A549 (cell line): ENCODE data around the gene PDCL2. TPM values are rescaled to one million over a fixed set of nuclear protein-coding genes. Genes with fewer than 3 reads are reported as not detected.

ENCODE experiments used
- ATAC-seq, 2 experiments: fragments of 200-7000 bp in 1 of 2; fragments of >200 bp in 1 of 2; cut with Nextera tagmentation in 1 of 2; cut with Tn5 transposase in 1 of 2; 3 replicates each; pipeline versions ENCODE4 v1.8.0 to v1.9.1; 2018 to 2020; ENCODE audit warnings: mild to moderate bottlenecking in 1 of 2, moderate library complexity in 1 of 2
- CTCF ChIA-PET: fragments of 300-600 bp; sonication (Branson Sonifier 250); formaldehyde crosslinking; extraction: SDS; loops from one replicate; lab custom pipeline; 2021; ENCODE audit warnings: antibody characterized with exemption, inconsistent platforms; lab: Yijun Ruan, JAX
- POLR2A ChIA-PET: fragments of 350-600 bp; formaldehyde crosslinking; extraction: SDS; loops from one replicate; lab custom pipeline; 2021; ENCODE audit warnings: antibody characterized with exemption, inconsistent platforms; lab: Yijun Ruan, JAX
- DNase-seq, 2 experiments: peaks; one replicate each; pipeline versions ENCODE4 v3.0.0 to v3.0.0-alpha.2; 2011 to 2016; ENCODE audit warnings: low read depth in 1 of 2, low spot score in 1 of 2
- FAIRE-seq: peaks from 2 replicates; lab custom pipeline; 2011; peaks lifted over from hg19 to GRCh38; lab: Jason Lieb, UNC
- H3K27ac ChIP-seq, 2 experiments: fragments of >200 bp; sonication (Bioruptor Twin); formaldehyde crosslinking; 3 replicates each; pipeline ENCODE4 v1.5.1; 2016 to 2017
- H3K4me1 ChIP-seq: fragments of >200 bp; sonication (Bioruptor Twin); formaldehyde crosslinking; 3 replicates; pipeline ENCODE4 v1.6.1; 2016
- H3K4me2 ChIP-seq: fragments of >200 bp; sonication (Bioruptor Twin); formaldehyde crosslinking; 3 replicates; pipeline ENCODE4 v1.6.1; 2016
- H3K4me3 ChIP-seq: fragments of >200 bp; sonication (Bioruptor Twin); formaldehyde crosslinking; 3 replicates; pipeline ENCODE4 v1.5.1; 2016
- H3K9me3 ChIP-seq: fragments of >200 bp; sonication (Bioruptor Twin); formaldehyde crosslinking; 3 replicates; pipeline ENCODE4 v1.6.1; 2016
- BHLHE40 ChIP-seq: IDR thresholded peaks from 2 replicates; pipeline ENCODE4 v1.6.1; 2012; ENCODE audit warnings: low read depth, low read length, inconsistent platforms
- CBX8 ChIP-seq: fragments of 200-600 bp; sonication (generic); IDR thresholded peaks from 2 replicates; pipeline ENCODE4 v1.6.1; 2016
- CHD4 ChIP-seq: fragments of 200-600 bp; sonication (generic); IDR thresholded peaks from 2 replicates; pipeline ENCODE4 v1.6.1; 2016; ENCODE audit warnings: antibody characterized with exemption, mild to moderate bottlenecking, borderline replicate concordance
- E2F6 ChIP-seq: IDR thresholded peaks from 2 replicates; pipeline ENCODE4 v1.6.1; 2012; ENCODE audit warnings: low read depth, borderline replicate concordance
- ELK1 ChIP-seq: fragments of 150-350 bp; IDR thresholded peaks from 2 replicates; pipeline ENCODE4 v1.6.1; 2014; ENCODE audit warnings: low read depth, mild to moderate bottlenecking, low read length
- FOSL2 ChIP-seq, 2 experiments: fragments of 450-650 bp in 1 of 2; fragments of >200 bp in 1 of 2; sonication (Bioruptor Twin) in 1 of 2; formaldehyde crosslinking; IDR thresholded peaks; 2 replicates each; pipeline versions ENCODE4 v1.5.0 to v1.6.1; 2016 to 2020; ENCODE audit warnings: mild to moderate bottlenecking in 1 of 2, moderate library complexity in 1 of 2
- HDAC2 ChIP-seq: fragments of 200-600 bp; sonication (generic); IDR thresholded peaks from 2 replicates; pipeline ENCODE4 v1.6.1; 2016
- HOXB13 ChIP-seq: fragments of 250-450 bp; sonication (Bioruptor Pico); IDR thresholded peaks from 2 replicates; pipeline ENCODE4 v1.5.0; 2020; ENCODE audit warnings: low read depth, mild to moderate bottlenecking, moderate library complexity
- HOXB5 ChIP-seq: fragments of 250-450 bp; sonication (Bioruptor Pico); IDR thresholded peaks from 2 replicates; pipeline ENCODE4 v1.5.0; 2020; ENCODE audit warnings: mild to moderate bottlenecking, moderate library complexity
- MAFK ChIP-seq: fragments of 450-650 bp; IDR thresholded peaks from 2 replicates; pipeline ENCODE4 v1.6.1; 2014; ENCODE audit not compliant: partially characterized antibody
- NR3C1 ChIP-seq: fragments of >200 bp; sonication (Bioruptor Twin); formaldehyde crosslinking; IDR thresholded peaks from 3 replicates; pipeline ENCODE4 v1.6.1; 2017
- PHF8 ChIP-seq: fragments of 200-600 bp; sonication (generic); IDR thresholded peaks from 2 replicates; pipeline ENCODE4 v1.6.1; 2016; ENCODE audit warnings: low read depth, mild to moderate bottlenecking, antibody characterized with exemption, moderate library complexity, borderline replicate concordance
- POLR2A ChIP-seq: IDR thresholded peaks from 2 replicates; pipeline ENCODE4 v1.6.1; 2012; ENCODE audit warnings: mild to moderate bottlenecking, low read length
- RCOR1 ChIP-seq: fragments of 150-350 bp; IDR thresholded peaks from 2 replicates; pipeline ENCODE4 v1.6.1; 2014; ENCODE audit warnings: antibody characterized with exemption, low read length, low read depth
- SREBF2 ChIP-seq: fragments of 450-650 bp; IDR thresholded peaks from 2 replicates; pipeline ENCODE4 v1.6.1; 2014; ENCODE audit warnings: mild to moderate bottlenecking, moderate library complexity
- ZFP36 ChIP-seq: fragments of 450-650 bp; IDR thresholded peaks from 2 replicates; pipeline ENCODE4 v1.6.1; 2014; ENCODE audit warnings: borderline replicate concordance; ENCODE audit not compliant: partially characterized antibody
- ZSCAN20 ChIP-seq: fragments of 250-450 bp; sonication (Bioruptor Pico); IDR thresholded peaks from 2 replicates; pipeline ENCODE4 v1.8.0; 2022; ENCODE audit warnings: mild to moderate bottlenecking, moderate library complexity
- WGBS: methylation state at CpG from one replicate; pipeline ENCODE4 v1.1.6; 2017; ENCODE audit errors: missing lambda C conversion rate; 5-methylcytosine and 5-hydroxymethylcytosine counted together
- polyA plus RNA-seq, 4 experiments: library from polyadenylated mRNA; depleted of rRNA in 3 of 4; stranded (reverse); fragments of >200 nt; fragmentation: RNase III in 1 of 4; extraction: RNeasy Plus Mini Kit Qiagen cat#74134 plus additional on column Dnase treatment in 1 of 4; gene quantifications; 2 replicates in 3 of 4; 3 replicates in 1 of 4; pipeline ENCODE4 v1.2.3, GENCODE V29; 2011 to 2017
- TF ChIP-seq, protein P1 (sequence below): fragments of 200-600 bp; sonication (generic); IDR thresholded peaks from 2 replicates; pipeline ENCODE4 v1.6.1; 2016; ENCODE audit warnings: antibody characterized with exemption, mild to moderate bottlenecking, moderate library complexity
- TF ChIP-seq, protein P2 (sequence below): IDR thresholded peaks from 2 replicates; pipeline ENCODE4 v1.6.1; 2012

PDCL2 gene
- polyA plus RNA-seq, 2 of the 4 experiments (the other 2 are of a cell fraction), result not detected

- Histone ChIP-seq H3K9me3 (peaks cover 9% of the 10 kb centered on the region; the same call in 1 of the 3 replicates), H3K4me3 (no peak overlapping the region), H3K4me1 (no peaks in the 10 kb centered on the region), H3K27ac (no peak overlapping the region), H3K4me2 (no peak overlapping the region)
- no peak for DNase-seq
- ATAC-seq, result no peak
- ChIA-PET POLR2A (interaction anchor here (0.8 kb wide), 1 partner anchor 11 kb away, joined by 3 read pairs; no protein-coding TSS in a partner anchor), CTCF (interaction anchor here (1.2 kb wide), 1 partner anchor 188 kb away, joined by 3 read pairs; the partner anchor contains the start of gene SRD5A3)
- no peak for FAIRE-seq
- no peak for TF ChIP-seq POLR2A
- no peak for TF ChIP-seq HOXB5 (CRISPR knock-in tag)
- no peak for TF ChIP-seq ZSCAN20
- no peak for TF ChIP-seq HDAC2
- no peak for TF ChIP-seq SREBF2
- TF ChIP-seq E2F6, result no peak
- no peak for TF ChIP-seq PHF8
- no peak for TF ChIP-seq RCOR1
- TF ChIP-seq NR3C1, result no peak
- TF ChIP-seq, all 56 proteins: peak for 0
Measured at GRCh38 chr4:55534306-55534705, 57.7 kb downstream of the PDCL2 start.

DNA sequence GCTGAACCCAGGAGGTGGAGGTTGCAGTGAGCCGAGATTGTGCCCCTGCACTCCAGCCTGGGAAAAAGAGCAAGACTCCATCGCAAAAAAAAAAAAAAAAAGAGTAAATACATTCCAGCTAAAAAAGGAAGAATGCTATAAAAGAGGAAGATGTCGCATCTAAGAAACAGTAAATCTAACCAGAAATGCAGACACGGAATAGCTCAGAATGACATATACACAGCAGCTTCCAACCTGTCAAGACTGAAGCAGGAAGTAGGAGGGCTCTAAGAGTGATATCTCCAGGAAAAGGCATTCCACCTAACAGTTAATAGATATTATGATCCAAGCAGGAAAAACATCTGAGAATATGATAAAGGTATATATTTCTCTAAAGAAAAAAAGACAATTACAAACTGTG lies 61.4 kb downstream of the PDCL2 start:
- Histone ChIP-seq H3K4me2 (no peak overlapping the region), H3K4me1 (no peaks in the 10 kb centered on the region), H3K27ac (no peak overlapping the region)
- WGBS, result 89% methylated on average over 4 of the region's 4 CpGs
- FAIRE-seq, result no peak
- no peak for ATAC-seq
- POLR2A ChIA-PET, result no interaction called here
- no peak for DNase-seq
- TF ChIP-seq CHD4 (no peak), ELK1 (no peak), MAFK (no peak), BHLHE40 (no peak), POLR2A (no peak), ZFP36 (no peak), SREBF2 (no peak), HDAC2 (no peak), HOXB13 (CRISPR knock-in tag) (no peak), CBX8 (no peak), FOSL2 (IDR thresholded peaks at IDR 0.05) (no peak), FOSL2 (CRISPR knock-in tag; IDR thresholded peaks at IDR 0.05) (no peak)
- TF ChIP-seq, protein P1, sequence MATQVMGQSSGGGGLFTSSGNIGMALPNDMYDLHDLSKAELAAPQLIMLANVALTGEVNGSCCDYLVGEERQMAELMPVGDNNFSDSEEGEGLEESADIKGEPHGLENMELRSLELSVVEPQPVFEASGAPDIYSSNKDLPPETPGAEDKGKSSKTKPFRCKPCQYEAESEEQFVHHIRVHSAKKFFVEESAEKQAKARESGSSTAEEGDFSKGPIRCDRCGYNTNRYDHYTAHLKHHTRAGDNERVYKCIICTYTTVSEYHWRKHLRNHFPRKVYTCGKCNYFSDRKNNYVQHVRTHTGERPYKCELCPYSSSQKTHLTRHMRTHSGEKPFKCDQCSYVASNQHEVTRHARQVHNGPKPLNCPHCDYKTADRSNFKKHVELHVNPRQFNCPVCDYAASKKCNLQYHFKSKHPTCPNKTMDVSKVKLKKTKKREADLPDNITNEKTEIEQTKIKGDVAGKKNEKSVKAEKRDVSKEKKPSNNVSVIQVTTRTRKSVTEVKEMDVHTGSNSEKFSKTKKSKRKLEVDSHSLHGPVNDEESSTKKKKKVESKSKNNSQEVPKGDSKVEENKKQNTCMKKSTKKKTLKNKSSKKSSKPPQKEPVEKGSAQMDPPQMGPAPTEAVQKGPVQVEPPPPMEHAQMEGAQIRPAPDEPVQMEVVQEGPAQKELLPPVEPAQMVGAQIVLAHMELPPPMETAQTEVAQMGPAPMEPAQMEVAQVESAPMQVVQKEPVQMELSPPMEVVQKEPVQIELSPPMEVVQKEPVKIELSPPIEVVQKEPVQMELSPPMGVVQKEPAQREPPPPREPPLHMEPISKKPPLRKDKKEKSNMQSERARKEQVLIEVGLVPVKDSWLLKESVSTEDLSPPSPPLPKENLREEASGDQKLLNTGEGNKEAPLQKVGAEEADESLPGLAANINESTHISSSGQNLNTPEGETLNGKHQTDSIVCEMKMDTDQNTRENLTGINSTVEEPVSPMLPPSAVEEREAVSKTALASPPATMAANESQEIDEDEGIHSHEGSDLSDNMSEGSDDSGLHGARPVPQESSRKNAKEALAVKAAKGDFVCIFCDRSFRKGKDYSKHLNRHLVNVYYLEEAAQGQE, result no peak
- TF ChIP-seq, protein P2, sequence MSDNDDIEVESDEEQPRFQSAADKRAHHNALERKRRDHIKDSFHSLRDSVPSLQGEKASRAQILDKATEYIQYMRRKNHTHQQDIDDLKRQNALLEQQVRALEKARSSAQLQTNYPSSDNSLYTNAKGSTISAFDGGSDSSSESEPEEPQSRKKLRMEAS, result no peak
- TF ChIP-seq, all 56 proteins: peak for 0
- Histone ChIP-seq H3K9me3 (peaks cover 9% of the 10 kb centered on the region; the same call in 1 of the 3 replicates), H3K4me3 (no peak overlapping the region)
- CTCF ChIA-PET, result interaction anchor here (0.6 kb wide), 1 partner anchor 46 kb away, joined by 3 read pairs; no protein-coding TSS in a partner anchor
